ENCODE measurements around the gene YWHAH.

Gene YWHAH

DNA sequence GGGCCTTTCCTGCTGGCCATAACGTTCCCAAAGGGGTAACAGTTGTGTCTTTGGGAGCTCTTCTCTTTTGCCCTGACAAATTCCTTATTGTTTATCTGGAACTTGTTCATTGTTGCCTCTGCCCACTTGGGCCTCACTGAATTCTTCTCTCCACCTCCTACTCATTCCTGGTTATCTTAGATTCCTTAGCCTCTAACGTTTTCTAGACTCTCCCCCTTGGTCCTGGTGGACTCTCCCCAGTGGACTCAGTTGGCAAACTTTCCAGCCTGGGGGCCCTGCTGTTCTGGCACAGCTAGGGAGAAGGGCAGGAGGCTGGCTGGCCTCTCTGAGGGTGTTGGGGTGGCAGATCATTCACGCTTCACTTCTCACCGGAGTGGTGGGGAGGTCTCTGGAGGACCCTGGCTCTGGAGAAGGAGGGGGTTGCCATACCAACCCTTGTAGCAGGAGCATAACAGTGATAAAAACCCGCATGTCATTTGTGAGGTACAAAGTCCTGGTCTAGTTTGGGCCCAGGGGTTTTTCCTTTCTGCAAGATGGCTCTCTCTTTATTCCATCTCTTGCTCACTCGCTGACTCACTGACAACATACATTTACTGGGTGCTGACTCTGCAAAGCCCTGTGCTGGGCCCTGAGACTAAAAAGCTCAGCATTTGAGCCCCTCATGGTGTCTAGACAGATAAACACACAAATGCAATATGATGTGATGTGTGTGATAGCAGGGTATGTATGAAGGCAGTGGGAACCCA lies 39.7 kb downstream of the YWHAH start:
- DNase-seq: no peak

- DNase-seq: no peak
Measured at GRCh38 chr22:31987218-31987617, 42.9 kb downstream of the YWHAH start.

- DNase-seq: no peak
Measured at GRCh38 chr22:31991102-31991839, 46.9 kb downstream of the YWHAH start.

GRCh38 chr22:31995046-31995445 lies 50.7 kb downstream of the YWHAH start:
- DNase-seq: no peak

DNA sequence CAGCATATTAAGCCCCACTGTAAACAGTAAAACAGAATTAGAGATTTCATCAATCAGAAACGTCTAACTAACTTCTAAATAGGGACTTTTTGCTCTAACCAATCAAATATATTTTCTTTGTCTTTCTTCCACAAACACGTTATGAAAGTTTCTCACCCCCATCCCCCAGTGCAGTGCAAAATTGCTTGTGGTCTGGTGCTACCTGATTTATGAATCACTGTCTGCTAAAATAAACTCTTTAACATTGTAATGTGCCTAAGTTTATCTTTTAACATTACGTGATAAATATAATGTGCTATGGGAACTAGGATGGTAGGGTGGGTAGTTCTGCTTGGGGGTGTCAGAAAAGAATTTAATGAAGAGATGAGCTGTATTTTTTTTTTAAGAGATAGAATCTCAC lies 51.5 kb downstream of the YWHAH start:
- DNase-seq: no peak

GRCh38 chr22:31998784-31999385 lies 54.5 kb downstream of the YWHAH start:
- no peak for DNase-seq

DNA sequence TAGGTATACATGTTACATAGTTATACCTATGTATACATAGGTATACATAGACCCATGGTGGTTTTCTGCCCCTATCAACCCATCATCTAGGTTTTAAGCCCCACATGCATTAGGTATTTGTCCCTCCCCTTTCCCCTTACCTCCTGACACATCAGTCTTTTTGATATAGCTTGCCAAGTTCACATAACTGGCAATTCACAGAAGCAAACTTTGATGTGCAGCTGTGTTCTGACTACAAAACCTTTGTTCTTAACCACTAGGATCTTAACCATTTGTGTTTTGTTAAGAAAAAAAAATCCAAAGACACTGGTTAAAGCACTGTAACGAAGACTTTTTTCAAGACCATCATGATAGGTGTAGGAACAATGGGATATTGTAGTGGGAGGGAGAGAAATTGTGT lies 55.8 kb downstream of the YWHAH start:
- DNase-seq: no peak

DNA sequence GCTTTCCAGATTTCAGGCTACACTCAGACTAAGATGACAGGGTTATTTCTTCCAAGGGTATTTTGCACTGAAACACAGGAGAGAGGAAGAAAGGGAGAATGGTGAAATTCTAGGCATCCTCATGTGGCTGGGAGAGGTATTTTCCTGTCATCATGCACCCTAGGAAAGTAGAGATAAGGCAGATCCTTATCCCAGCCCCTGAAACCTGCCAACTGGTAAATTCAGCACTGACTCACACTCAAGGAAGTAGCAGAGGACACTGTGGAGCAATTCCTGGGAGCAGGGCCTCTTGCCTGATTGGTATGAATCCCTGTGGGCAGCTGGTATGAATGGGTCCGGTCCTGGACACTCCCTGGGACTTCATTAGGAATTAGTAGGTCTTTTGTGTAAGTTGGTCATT lies 61.1 kb downstream of the YWHAH start:
- DNase-seq: no peak

Measured in CD4-positive, alpha-beta T cell treated with Interleukin-21 for 1 hour (primary cell).